Neural progenitor cell (in vitro differentiated cells): ENCODE data around the gene NRP1. TPM values are rescaled to one million over a fixed set of nuclear protein-coding genes. Genes with fewer than 3 reads are reported as not detected.

ENCODE experiments used
- DNase-seq: peaks from one replicate; pipeline ENCODE4 v3.0.0-alpha.2; 2016; ENCODE audit warnings: low spot score
- H2AFZ ChIP-seq: fragments of 200-600 bp; sonication (generic); replicated peaks from 2 replicates; pipeline ENCODE4 v1.6.1; 2016; ENCODE audit warnings: antibody characterized with exemption
- H3F3A ChIP-seq: fragments of 200-600 bp; sonication (generic); 2 replicates; pipeline ENCODE4 v1.6.1; 2016; ENCODE audit warnings: antibody characterized with exemption, low read depth
- H3K27ac ChIP-seq: fragments of 200-600 bp; sonication (generic); 2 replicates; pipeline ENCODE4 v1.5.1; 2016; ENCODE audit warnings: mild to moderate bottlenecking
- H3K27me3 ChIP-seq: fragments of 200-600 bp; sonication (generic); 2 replicates; pipeline ENCODE4 v1.6.1; 2016; ENCODE audit warnings: mild to moderate bottlenecking, moderate library complexity
- H3K36me3 ChIP-seq: fragments of 200-600 bp; sonication (generic); 2 replicates; pipeline ENCODE4 v1.5.1; 2016
- H3K4me1 ChIP-seq: fragments of 200-600 bp; sonication (generic); 2 replicates; pipeline ENCODE4 v1.6.1; 2016; ENCODE audit warnings: mixed run types
- H3K4me2 ChIP-seq: fragments of 200-600 bp; sonication (generic); 2 replicates; pipeline ENCODE4 v1.6.1; 2016
- H3K4me3 ChIP-seq: fragments of 200-600 bp; sonication (generic); 2 replicates; pipeline ENCODE4 v1.5.1; 2016
- H3K79me2 ChIP-seq: fragments of 200-600 bp; sonication (generic); 2 replicates; pipeline ENCODE4 v1.6.1; 2016; ENCODE audit warnings: low read depth
- H3K9ac ChIP-seq: fragments of 200-600 bp; sonication (generic); 2 replicates; pipeline ENCODE4 v1.6.1; 2016
- H3K9me3 ChIP-seq: fragments of 200-600 bp; sonication (generic); 2 replicates; pipeline ENCODE4 v1.5.1; 2016; ENCODE audit warnings: low read depth
- H4K20me1 ChIP-seq: fragments of 200-600 bp; sonication (generic); 2 replicates; pipeline ENCODE4 v1.6.1; 2016; ENCODE audit warnings: low read depth
- H3K27ac Mint-ChIP-seq: 3 replicates; pipeline ENCODE4 v1.8.0; 2021; ENCODE audit warnings: mixed read lengths
- H3K27me3 Mint-ChIP-seq: 2 replicates; pipeline ENCODE4 v1.8.0; 2022; ENCODE audit warnings: low read depth, mild to moderate bottlenecking, inconsistent platforms, moderate library complexity, mixed read lengths; ENCODE audit not compliant: insufficient read depth
- H3K36me3 Mint-ChIP-seq: 3 replicates; pipeline ENCODE4 v1.8.0; 2021; ENCODE audit warnings: mixed read lengths
- H3K4me1 Mint-ChIP-seq: 3 replicates; pipeline ENCODE4 v1.8.0; 2021; ENCODE audit warnings: mixed read lengths
- H3K4me3 Mint-ChIP-seq: 3 replicates; pipeline ENCODE4 v1.8.0; 2021; ENCODE audit warnings: mild to moderate bottlenecking, moderate library complexity, mixed read lengths
- H3K9me3 Mint-ChIP-seq: 3 replicates; pipeline ENCODE4 v1.8.0; 2020; ENCODE audit warnings: mixed read lengths
- CTCF ChIP-seq: fragments of 200-600 bp; sonication (generic); IDR thresholded peaks from 2 replicates; pipeline ENCODE4 v1.5.1; 2017; ENCODE audit warnings: antibody characterized with exemption, mild to moderate bottlenecking
- EZH2 ChIP-seq: fragments of 200-600 bp; sonication (generic); IDR thresholded peaks from 2 replicates; pipeline ENCODE4 v1.6.1; 2017; ENCODE audit warnings: antibody characterized with exemption, mild to moderate bottlenecking, moderate library complexity
- EZH2phosphoT487 ChIP-seq: fragments of 200-600 bp; sonication (generic); IDR thresholded peaks from 2 replicates; pipeline ENCODE4 v1.6.1; 2017; ENCODE audit warnings: antibody characterized with exemption
- total RNA-seq: library from RNA; depleted of rRNA; stranded (reverse); fragments of >200 nt; gene quantifications from 2 replicates; pipeline ENCODE4 v1.2.3, GENCODE V29; 2015; ENCODE audit warnings: low replicate concordance

Gene NRP1
- total RNA-seq, 1 donor from 2014 or later: 1.9 TPM

- Histone ChIP-seq H3K79me2 (no peaks in the 10 kb centered on the region), H3F3A (peaks cover 8% of the 10 kb centered on the region), H3K4me3 (no peak overlapping the region), H3K36me3 (no peaks in the 10 kb centered on the region), H3K4me2 (peak overlapping the region; percentile 45), H4K20me1 (no peaks in the 10 kb centered on the region), H3K4me1 (peaks cover 20% of the 10 kb centered on the region), H3K27ac (no peak overlapping the region), H3K9ac (no peak overlapping the region), H3K27me3 (no peaks in the 10 kb centered on the region), H3K9me3 (no peaks in the 10 kb centered on the region), H2AFZ (no peak overlapping the region)
- H3K36me3 Mint-ChIP-seq: no peaks in the 10 kb centered on the region
- no peaks in the 10 kb centered on the region for H3K9me3 Mint-ChIP-seq
- peak overlapping the region; percentile 73 for H3K4me3 Mint-ChIP-seq
- peaks cover 46% of the 10 kb centered on the region for H3K4me1 Mint-ChIP-seq
- peak; percentile 18 for DNase-seq
- H3K27me3 Mint-ChIP-seq: peaks cover 3% of the 10 kb centered on the region
- no peak overlapping the region for H3K27ac Mint-ChIP-seq
- TF ChIP-seq EZH2phosphoT487 (no peak), CTCF (no peak)
Observed at GRCh38 chr10:33381451-33382215, 47.2 kb upstream of the NRP1 start.

GRCh38 chr10:33377658-33378025 is 43.2 kb upstream of the NRP1 start:
- Mint-ChIP-seq H3K27ac (no peak overlapping the region), H3K9me3 (peaks cover 3% of the 10 kb centered on the region), H3K36me3 (no peaks in the 10 kb centered on the region), H3K4me3 (no peak overlapping the region), H3K4me1 (peaks cover 33% of the 10 kb centered on the region), H3K27me3 (peaks cover 9% of the 10 kb centered on the region)
- Histone ChIP-seq H3K27me3 (no peaks in the 10 kb centered on the region), H3K4me3 (no peak overlapping the region), H3K36me3 (no peaks in the 10 kb centered on the region), H3K4me2 (no peak overlapping the region), H3F3A (no peaks in the 10 kb centered on the region), H3K27ac (no peak overlapping the region), H3K4me1 (peaks cover 12% of the 10 kb centered on the region), H4K20me1 (no peaks in the 10 kb centered on the region), H3K9ac (no peak overlapping the region), H2AFZ (no peak overlapping the region), H3K9me3 (no peaks in the 10 kb centered on the region), H3K79me2 (no peaks in the 10 kb centered on the region)
- TF ChIP-seq CTCF: no peak
- TF ChIP-seq EZH2: no peak
- TF ChIP-seq EZH2phosphoT487: no peak
- DNase-seq: no peak

- H3K27ac ChIP-seq: no peak overlapping the region
- Mint-ChIP-seq H3K9me3 (peaks cover 6% of the 10 kb centered on the region), H3K4me1 (peaks cover 27% of the 10 kb centered on the region), H3K27ac (no peak overlapping the region), H3K4me3 (no peak overlapping the region), H3K36me3 (no peaks in the 10 kb centered on the region), H3K27me3 (peaks cover 9% of the 10 kb centered on the region)
- H3K9ac ChIP-seq: no peak overlapping the region
- no peaks in the 10 kb centered on the region for H3K79me2 ChIP-seq
- H3K4me1 ChIP-seq: peaks cover 9% of the 10 kb centered on the region
- H3K4me3 ChIP-seq: no peak overlapping the region
- DNase-seq: no peak
- no peak overlapping the region for H2AFZ ChIP-seq
- H3K36me3 ChIP-seq: no peaks in the 10 kb centered on the region
- H3K9me3 ChIP-seq: no peaks in the 10 kb centered on the region
- H3F3A ChIP-seq: no peaks in the 10 kb centered on the region
- no peak overlapping the region for H3K4me2 ChIP-seq
- H3K27me3 ChIP-seq: no peaks in the 10 kb centered on the region
- H4K20me1 ChIP-seq: no peaks in the 10 kb centered on the region
- TF ChIP-seq EZH2 (no peak), CTCF (no peak), EZH2phosphoT487 (no peak)
Observed at GRCh38 chr10:33376976-33377657, 42.6 kb upstream of the NRP1 start.
